Epithelial cell of esophagus (primary cell): ENCODE results near the gene ROBO1.

Experiments used
- DNase-seq: peaks from one replicate; pipeline ENCODE4 v3.0.0; 2010; ENCODE audit warnings: low read depth
- H3K4me3 ChIP-seq: 2 replicates; pipeline ENCODE4 v1.5.1; 2011; ENCODE audit warnings: mild to moderate bottlenecking, low read length, control low read depth
- TF ChIP-seq, protein P1 (sequence below): IDR thresholded peaks from 2 replicates; pipeline ENCODE4 v1.5.1; 2011; ENCODE audit warnings: low read depth, mild to moderate bottlenecking, low read length, control low read depth, inconsistent platforms; ENCODE audit not compliant: insufficient read depth; ENCODE audit errors: missing control alignments

The ROBO1 gene

GRCh38 chr3:79103307-79103706, 664.5 kb downstream of the ROBO1 start:
- TF ChIP-seq, protein P1, sequence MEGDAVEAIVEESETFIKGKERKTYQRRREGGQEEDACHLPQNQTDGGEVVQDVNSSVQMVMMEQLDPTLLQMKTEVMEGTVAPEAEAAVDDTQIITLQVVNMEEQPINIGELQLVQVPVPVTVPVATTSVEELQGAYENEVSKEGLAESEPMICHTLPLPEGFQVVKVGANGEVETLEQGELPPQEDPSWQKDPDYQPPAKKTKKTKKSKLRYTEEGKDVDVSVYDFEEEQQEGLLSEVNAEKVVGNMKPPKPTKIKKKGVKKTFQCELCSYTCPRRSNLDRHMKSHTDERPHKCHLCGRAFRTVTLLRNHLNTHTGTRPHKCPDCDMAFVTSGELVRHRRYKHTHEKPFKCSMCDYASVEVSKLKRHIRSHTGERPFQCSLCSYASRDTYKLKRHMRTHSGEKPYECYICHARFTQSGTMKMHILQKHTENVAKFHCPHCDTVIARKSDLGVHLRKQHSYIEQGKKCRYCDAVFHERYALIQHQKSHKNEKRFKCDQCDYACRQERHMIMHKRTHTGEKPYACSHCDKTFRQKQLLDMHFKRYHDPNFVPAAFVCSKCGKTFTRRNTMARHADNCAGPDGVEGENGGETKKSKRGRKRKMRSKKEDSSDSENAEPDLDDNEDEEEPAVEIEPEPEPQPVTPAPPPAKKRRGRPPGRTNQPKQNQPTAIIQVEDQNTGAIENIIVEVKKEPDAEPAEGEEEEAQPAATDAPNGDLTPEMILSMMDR = no peak
- no peak for DNase-seq
- no peak overlapping the region for H3K4me3 ChIP-seq

- DNase-seq = no peak
- TF ChIP-seq, protein P1 = no peak
Measured at GRCh38 chr3:79097964-79098660, 669.7 kb downstream of the ROBO1 start.

GRCh38 chr3:79094654-79095053, 673.1 kb downstream of the ROBO1 start:
- TF ChIP-seq, protein P1 = no peak
- no peak overlapping the region for H3K4me3 ChIP-seq
- no peak for DNase-seq

More at GRCh38 chr3:79097964-79098660, 669.7 kb downstream of the ROBO1 start:
- no peak overlapping the region for H3K4me3 ChIP-seq

- H3K4me3 ChIP-seq = no peak overlapping the region
- DNase-seq = peak; percentile 70
- TF ChIP-seq, protein P1 = peak; percentile 90
Measured at GRCh38 chr3:79086514-79086913, 681.3 kb downstream of the ROBO1 start.

DNA sequence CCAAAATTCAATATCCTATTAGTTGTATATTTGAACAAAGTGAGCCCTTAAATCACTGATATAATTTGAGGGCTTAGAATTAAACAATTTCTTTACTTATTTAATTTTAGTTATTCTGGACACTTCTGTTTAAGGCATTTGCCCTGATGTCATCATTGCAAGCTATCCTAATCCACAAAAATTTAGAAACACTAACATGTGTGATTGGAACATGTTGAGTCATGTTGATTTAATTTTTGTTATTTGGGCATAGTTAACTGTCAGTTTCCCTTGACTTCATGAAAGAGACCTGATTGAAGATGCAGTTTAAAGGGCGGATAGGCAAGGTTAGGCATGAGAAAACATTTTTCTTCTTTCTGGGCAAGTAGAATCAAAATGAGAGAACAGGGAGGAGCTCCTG, 682.6 kb downstream of the ROBO1 start:
- TF ChIP-seq, protein P1 = no peak
- H3K4me3 ChIP-seq = no peak overlapping the region
- peak; percentile 1 for DNase-seq

DNA sequence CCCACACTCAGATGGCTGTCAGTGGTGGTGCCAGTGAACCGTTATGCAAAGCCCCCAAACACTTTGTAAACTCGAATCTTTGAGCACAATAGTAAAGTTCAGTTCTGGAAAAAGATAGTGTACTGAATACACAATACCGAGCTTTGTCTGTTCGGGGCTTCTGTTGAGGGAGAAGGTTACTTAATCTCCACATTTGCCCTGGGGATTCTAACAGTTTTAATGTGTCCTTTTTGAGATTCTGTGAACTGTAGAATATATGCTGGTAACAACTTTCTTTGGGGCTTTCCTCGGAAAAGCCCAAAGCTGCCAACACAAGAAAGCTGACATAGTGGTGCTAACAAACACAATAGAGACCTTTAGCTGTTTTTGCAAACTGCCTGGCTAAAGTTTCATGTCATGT, 686.5 kb downstream of the ROBO1 start:
- DNase-seq = no peak
- H3K4me3 ChIP-seq = no peak overlapping the region
- TF ChIP-seq, protein P1 = no peak

GRCh38 chr3:79074558-79074957, 693.2 kb downstream of the ROBO1 start:
- TF ChIP-seq, protein P1 = no peak
- H3K4me3 ChIP-seq = no peak overlapping the region
- DNase-seq = no peak
